CD4-positive, alpha-beta T cell treated with Interleukin-17A for 4 hours (primary cell): ENCODE results near the gene IRF3.

Experiments
- DNase-seq: peaks from one replicate; pipeline ENCODE4 v3.0.0-alpha.2; 2020; ENCODE audit warnings: mixed read lengths

IRF3 gene

GRCh38 chr19:49614096-49614833 lies 51.4 kb downstream of the IRF3 start:
- DNase-seq, result no peak

- no peak for DNase-seq
Observed at GRCh38 chr19:49613374-49613773, 52.3 kb downstream of the IRF3 start.
